ENCODE data around the gene GPAT3.

Gene GPAT3

DNA sequence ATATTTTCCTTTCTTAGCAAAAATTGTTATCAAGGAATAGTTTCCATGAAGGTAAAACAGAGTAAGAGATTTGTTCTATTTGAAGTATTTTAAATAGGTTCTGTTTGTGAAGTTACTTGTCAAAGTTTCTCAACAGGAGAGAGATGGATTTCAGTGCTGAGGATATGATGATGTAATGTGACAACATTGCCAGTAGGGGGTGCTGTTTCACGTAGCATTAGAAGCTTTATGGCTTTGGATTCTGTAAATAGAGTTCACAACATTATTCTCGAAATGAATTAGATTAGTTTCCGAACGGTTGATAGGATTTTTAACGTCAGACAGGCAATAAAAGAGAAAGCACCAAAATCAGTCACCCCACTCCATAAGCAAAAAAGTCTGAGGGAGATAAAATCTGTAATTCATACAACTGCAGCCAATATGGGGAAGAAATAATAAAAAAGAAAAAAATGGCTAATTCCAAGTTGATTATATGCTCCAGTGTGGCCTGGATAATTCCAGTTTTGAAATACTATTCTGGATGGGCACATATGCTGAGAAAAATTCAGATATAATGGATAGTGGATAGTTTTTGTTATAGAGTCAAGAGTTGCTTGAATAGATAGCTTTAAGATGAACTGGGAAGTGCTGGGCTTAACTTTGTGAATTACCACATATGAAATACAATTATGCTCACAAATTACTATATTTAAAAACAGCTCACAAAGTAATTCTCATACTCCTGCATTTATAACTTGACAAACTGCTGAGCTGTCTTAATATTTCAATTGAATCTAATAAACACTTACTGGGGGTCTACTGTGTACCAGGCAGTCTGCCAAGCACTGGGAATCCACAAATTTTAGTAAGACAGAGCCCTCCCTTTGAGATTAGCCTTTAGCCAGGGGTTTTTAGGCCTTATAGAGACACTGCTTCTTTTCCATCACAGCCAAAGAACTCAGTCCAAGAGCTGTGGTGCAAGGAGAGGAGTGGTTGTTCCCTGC, 109.1 kb downstream of the GPAT3 start:
- no peak for DNase-seq (ENCODE audit: low read depth in 2 of 2)

DNA sequence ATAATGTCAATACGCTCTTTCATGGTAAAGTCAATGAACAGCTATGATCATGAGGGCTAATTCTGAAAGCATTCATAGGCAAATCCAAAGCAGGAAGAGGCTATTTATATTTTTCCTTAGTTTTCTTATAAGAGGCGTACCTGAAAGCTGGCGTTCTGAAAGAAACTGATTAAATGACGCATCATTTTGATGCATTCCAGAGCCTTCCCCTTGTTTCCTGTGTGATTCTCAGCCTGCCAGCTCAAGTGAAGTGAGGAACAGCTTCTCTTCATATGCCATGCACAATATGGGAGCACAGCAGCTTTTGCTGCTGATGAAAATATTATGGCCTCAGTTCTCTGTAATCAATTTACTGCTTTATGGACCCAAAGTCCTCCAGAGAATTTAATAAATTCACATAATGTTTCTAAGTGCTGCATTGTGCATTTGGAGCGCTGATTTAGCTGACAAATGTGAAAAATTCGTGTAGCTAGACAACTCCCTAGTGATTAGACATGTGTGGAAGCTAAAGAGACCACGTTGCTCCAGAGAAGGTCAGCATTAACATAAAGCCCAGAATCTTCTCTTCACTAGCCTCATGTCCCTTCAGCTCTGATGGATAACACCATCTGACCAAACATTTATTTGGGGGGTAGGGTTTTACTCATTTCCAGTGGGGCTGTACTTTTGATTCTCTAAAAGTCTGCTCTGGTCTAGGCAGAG, 110.8 kb downstream of the GPAT3 start:
- DNase-seq (ENCODE audit: low read depth in 2 of 2) = no peak

DNA sequence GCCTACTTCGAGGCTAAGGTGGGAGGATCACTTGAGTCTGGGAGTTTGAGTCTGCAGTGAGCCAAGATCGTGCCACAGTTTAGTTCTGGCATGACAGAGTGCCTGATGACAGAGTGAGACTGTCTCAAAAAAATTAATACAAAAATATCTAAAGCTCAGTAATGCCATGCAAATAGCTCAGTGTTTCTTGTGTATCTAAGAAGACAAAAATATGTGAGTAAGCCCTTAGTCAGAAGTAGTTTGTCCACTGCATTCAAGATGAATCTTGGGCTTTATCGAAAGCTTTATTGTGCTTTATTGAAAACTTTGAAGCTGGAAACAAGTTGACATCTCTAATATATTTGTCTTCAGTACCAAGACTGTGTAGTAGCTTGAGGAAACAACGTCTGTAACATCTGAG, 115.9 kb downstream of the GPAT3 start:
- DNase-seq (ENCODE audit: low read depth in 2 of 2) = no peak
